Small intestine (tissue), 7 donors: ENCODE data around the gene PRDM16. TPM values are rescaled to one million over a fixed set of nuclear protein-coding genes. Genes with fewer than 3 reads are reported as not detected.

Experiments
- DNase-seq, 2 donors: peaks; one replicate each; pipeline versions ENCODE4 v3.0.0 to v3.0.0-alpha.2; 2013
- FAIRE-seq: peaks from 2 replicates; lab custom pipeline; 2012; peaks lifted over from hg19 to GRCh38; lab: Jason Lieb, UNC
- H3K27ac ChIP-seq, 3 donors: one replicate each; pipeline ENCODE4 v1.5.1; 2013; ENCODE audit warnings: low read length in 2 of 3, mild to moderate bottlenecking in 2 of 3, control low read depth in 1 of 3, inconsistent platforms in 1 of 3, low read depth in 1 of 3, moderate library complexity in 1 of 3
- H3K27me3 ChIP-seq, 3 donors: one replicate each; pipeline ENCODE4 v1.6.1; 2013; ENCODE audit warnings: low read length in 3 of 3, inconsistent platforms in 1 of 3; ENCODE audit not compliant: control insufficient read depth in 3 of 3, insufficient read depth in 3 of 3
- H3K36me3 ChIP-seq, 3 donors: one replicate each; pipeline ENCODE4 v1.6.1; 2013; ENCODE audit warnings: low read length in 3 of 3, inconsistent platforms in 1 of 3, low read depth in 1 of 3, mild to moderate bottlenecking in 1 of 3, moderate library complexity in 1 of 3; ENCODE audit not compliant: control insufficient read depth in 3 of 3, insufficient read depth in 2 of 3
- H3K4me1 ChIP-seq, 3 donors: one replicate each; pipeline ENCODE4 v1.6.1; 2013; ENCODE audit warnings: low read length in 2 of 3, inconsistent platforms in 1 of 3, low read depth in 1 of 3, mild to moderate bottlenecking in 1 of 3, moderate library complexity in 1 of 3; ENCODE audit not compliant: control insufficient read depth in 3 of 3, insufficient read depth in 2 of 3
- H3K4me3 ChIP-seq, 3 donors: one replicate each; pipeline ENCODE4 v1.5.1; 2013; ENCODE audit warnings: low read length in 3 of 3, control low read depth in 1 of 3, inconsistent platforms in 1 of 3, low read depth in 1 of 3, mild to moderate bottlenecking in 1 of 3, moderate library complexity in 1 of 3
- H3K9me3 ChIP-seq, 2 donors: one replicate each; pipeline ENCODE4 v1.6.1; 2013; ENCODE audit warnings: low read depth in 1 of 2, low read length in 1 of 2; ENCODE audit not compliant: control insufficient read depth in 2 of 2, insufficient read depth in 1 of 2
- WGBS, 3 donors: extraction: QIAGEN DNeasy Blood & Tissue Kit; methylation state at CpG; one replicate each; pipeline ENCODE4 v1.1.7; 2013; 5-methylcytosine and 5-hydroxymethylcytosine counted together
- polyA plus RNA-seq, 4 donors: library from polyadenylated mRNA; stranded (reverse) in 3 of 4; unstranded in 1 of 4; fragments of 200-250 nt in 3 of 4; fragments of 120-200 nt in 1 of 4; gene quantifications; one replicate each; pipeline versions ENCODE4 v1.2.1 to v1.2.3, GENCODE V29; 2013
- donor health status: healthy with polysubstance abuse.
- donor health status: control.
- donor health status: control.
- donor health status: Bipolar disorder and iron deficiency.
- donor health status: healthy.

PRDM16 gene
- polyA plus RNA-seq, 4 donors = 5.4 to 11.4 (median 8.2) TPM

DNA sequence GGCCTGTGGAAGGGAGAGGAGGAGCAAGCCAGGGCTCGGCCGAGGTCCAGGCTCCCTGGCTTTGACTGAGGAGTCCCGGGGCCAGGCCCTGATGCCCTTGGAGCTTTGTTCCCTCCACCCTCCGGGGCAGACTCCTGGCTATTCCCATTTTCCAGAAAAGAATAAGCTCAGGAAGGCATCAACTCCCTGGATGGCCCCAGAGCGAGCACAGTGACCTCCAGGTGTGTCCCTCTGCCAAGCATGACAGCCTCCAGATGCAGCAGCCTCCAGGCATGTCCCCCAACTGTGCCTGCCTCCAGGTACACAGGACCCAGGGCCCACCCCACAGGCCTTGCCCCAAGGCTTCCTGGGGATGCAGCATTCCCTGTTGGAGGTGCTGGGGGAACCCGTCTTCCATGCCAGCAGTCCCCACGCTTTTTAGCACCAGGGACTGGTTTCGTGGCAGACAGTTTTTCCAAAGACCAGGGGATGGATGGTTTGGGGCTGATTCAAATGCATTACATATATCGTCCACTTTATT, 369.7 kb downstream of the PRDM16 start:
- H3K27ac ChIP-seq = no peak overlapping the region
- H3K4me3 ChIP-seq = no peak overlapping the region
- WGBS, 3 donors = 47 to 78% (median 73%) methylated on average over 9 of the region's 9 CpGs
- DNase-seq (no peak), FAIRE-seq (no peak)
- H3K36me3 ChIP-seq = peaks cover 0 to 15% (median 0%) of the 10 kb centered on the region in 3 donors
- peaks cover 0 to 2% of the 10 kb centered on the region in 2 donors for H3K9me3 ChIP-seq
- H3K27me3 ChIP-seq = peaks cover 0 to 4% (median 2%) of the 10 kb centered on the region in 3 donors
- peaks cover 0 to 5% (median 0%) of the 10 kb centered on the region in 3 donors for H3K4me1 ChIP-seq

DNA sequence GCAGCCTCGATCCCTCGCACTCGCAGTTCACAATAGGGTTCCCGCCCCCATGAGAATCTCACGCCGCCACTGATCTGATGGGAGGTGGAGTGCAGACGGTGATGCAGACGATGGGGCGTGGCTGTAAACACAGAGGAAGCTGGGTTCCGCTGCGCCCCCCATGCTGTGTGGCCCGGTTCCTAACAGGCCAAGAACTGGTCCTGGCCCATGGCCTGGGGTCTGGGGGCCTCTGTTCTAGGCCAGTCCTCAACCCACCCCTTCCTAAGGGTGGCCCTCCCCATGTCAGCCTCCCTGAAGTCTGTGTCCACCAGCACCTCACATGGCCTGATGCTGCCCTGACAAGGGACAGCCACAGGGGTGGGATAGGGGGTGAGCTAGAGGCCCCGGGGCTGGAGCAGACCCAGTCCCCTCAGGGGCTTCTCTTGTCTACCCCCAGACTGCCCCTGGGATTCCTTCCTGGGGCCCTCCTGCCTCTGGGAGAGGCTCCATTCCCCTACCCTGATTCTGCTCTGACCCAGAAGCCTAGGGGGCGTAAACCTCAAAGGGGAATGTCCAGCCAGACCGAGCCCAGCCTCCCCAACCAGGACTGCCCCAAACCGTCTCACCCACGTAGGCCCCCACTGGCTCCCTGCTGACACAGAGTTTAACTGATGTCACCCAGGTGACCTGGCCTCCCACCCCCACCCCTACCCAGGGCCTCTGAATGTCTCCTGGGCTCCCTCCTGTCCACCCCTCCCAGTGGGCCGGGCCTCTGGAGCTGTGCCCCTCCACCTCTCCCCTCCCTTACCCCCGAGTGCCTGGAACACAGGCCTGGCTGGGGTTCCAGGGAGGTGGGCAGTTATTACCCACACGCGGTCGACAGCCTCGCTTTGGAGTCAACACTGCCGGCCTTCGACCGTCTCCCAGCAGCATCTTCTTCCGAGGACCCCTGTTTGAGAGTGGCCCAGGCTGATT, 370.6 kb downstream of the PRDM16 start:
- peaks cover 0 to 6% (median 2%) of the 10 kb centered on the region in 3 donors for H3K27me3 ChIP-seq
- no peak overlapping the region for H3K27ac ChIP-seq
- FAIRE-seq = no peak
- no peak overlapping the region for H3K4me3 ChIP-seq
- peaks cover 0 to 2% of the 10 kb centered on the region in 2 donors for H3K9me3 ChIP-seq
- peaks cover 0 to 5% (median 0%) of the 10 kb centered on the region in 3 donors for H3K4me1 ChIP-seq
- H3K36me3 ChIP-seq = peaks cover 0 to 9% (median 0%) of the 10 kb centered on the region in 3 donors
- no peak for DNase-seq
- 55 to 67% (median 60%) methylated on average over 27 of the region's 27 CpGs for WGBS, 3 donors

DNA sequence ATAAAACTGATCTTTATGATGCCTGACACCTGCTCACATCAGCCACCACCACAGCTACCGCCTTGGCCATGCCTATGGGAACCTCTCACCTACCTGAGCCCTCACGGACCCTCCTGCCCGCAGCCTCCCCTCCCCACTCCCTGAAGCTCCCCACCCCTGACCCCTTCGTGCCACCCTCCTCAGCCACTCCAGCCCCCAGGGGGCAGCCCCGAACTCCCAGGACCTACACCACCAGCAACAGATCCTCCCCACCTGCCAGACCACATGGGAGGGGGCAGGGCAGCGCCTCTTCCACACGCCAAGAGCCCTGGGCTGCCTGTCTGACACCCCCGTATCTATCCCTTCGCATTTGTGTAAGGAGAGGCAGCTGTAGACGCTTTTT, 371.3 kb downstream of the PRDM16 start:
- Histone ChIP-seq H3K27me3 (peaks cover 0 to 6% (median 2%) of the 10 kb centered on the region in 3 donors), H3K4me3 (no peak overlapping the region), H3K27ac (no peak overlapping the region), H3K36me3 (peaks cover 0 to 6% (median 0%) of the 10 kb centered on the region in 3 donors), H3K4me1 (peaks cover 0 to 5% (median 0%) of the 10 kb centered on the region in 3 donors), H3K9me3 (peaks cover 0 to 2% of the 10 kb centered on the region in 2 donors)
- WGBS, 3 donors = 40 to 62% (median 42%) methylated on average over 10 of the region's 10 CpGs
- no peak for FAIRE-seq
- DNase-seq = no peak

GRCh38 chr1:3440711-3441409, 371.9 kb downstream of the PRDM16 start:
- H3K36me3 ChIP-seq = peaks cover 0 to 3% (median 0%) of the 10 kb centered on the region in 3 donors
- H3K27ac ChIP-seq = no peak overlapping the region
- peaks cover 0 to 5% (median 0%) of the 10 kb centered on the region in 3 donors for H3K4me1 ChIP-seq
- no peak overlapping the region for H3K4me3 ChIP-seq
- DNase-seq (no peak), FAIRE-seq (no peak)
- peaks cover 0 to 4% of the 10 kb centered on the region in 2 donors for H3K9me3 ChIP-seq
- 64 to 66% (median 65%) methylated on average over 20 of the region's 20 CpGs for WGBS, 3 donors
- peaks cover 0 to 6% (median 2%) of the 10 kb centered on the region in 3 donors for H3K27me3 ChIP-seq

- DNase-seq = no peak
- Histone ChIP-seq H3K27ac (no peak overlapping the region), H3K4me1 (peaks cover 0 to 5% (median 0%) of the 10 kb centered on the region in 3 donors), H3K27me3 (peaks cover 0 to 6% (median 2%) of the 10 kb centered on the region in 3 donors), H3K4me3 (no peak overlapping the region), H3K36me3 (no peaks in the 10 kb centered on the region), H3K9me3 (peaks cover 0 to 4% of the 10 kb centered on the region in 2 donors)
- no peak for FAIRE-seq
- WGBS, 3 donors = 31 to 51% (median 37%) methylated on average over 8 of the region's 8 CpGs
These were observed 372.4 kb downstream of the PRDM16 start for GRCh38 chr1:3441410-3441847.

GRCh38 chr1:3441880-3442279, 372.9 kb downstream of the PRDM16 start:
- no peak for DNase-seq
- WGBS, 3 donors = 74 to 80% (median 77%) methylated on average over 8 of the region's 8 CpGs

GRCh38 chr1:3442331-3442730, 373.3 kb downstream of the PRDM16 start:
- Histone ChIP-seq H3K4me1 (peaks cover 0 to 5% (median 0%) of the 10 kb centered on the region in 3 donors), H3K9me3 (peaks cover 0 to 2% of the 10 kb centered on the region in 2 donors), H3K27me3 (peaks cover 0 to 6% (median 2%) of the 10 kb centered on the region in 3 donors), H3K27ac (no peak overlapping the region), H3K36me3 (no peaks in the 10 kb centered on the region), H3K4me3 (no peak overlapping the region)
- FAIRE-seq = no peak
- 75 to 81% (median 77%) methylated on average over 12 to 13 of the region's 13 CpGs for WGBS, 3 donors
- DNase-seq = no peak

More at GRCh38 chr1:3441880-3442279, 372.9 kb downstream of the PRDM16 start:
- Histone ChIP-seq H3K4me1 (peaks cover 0 to 5% (median 0%) of the 10 kb centered on the region in 3 donors), H3K9me3 (peaks cover 0 to 4% of the 10 kb centered on the region in 2 donors), H3K4me3 (no peak overlapping the region), H3K27me3 (peaks cover 0 to 6% (median 2%) of the 10 kb centered on the region in 3 donors), H3K36me3 (no peaks in the 10 kb centered on the region), H3K27ac (no peak overlapping the region)
- FAIRE-seq = no peak

GRCh38 chr1:3442901-3443300, 373.9 kb downstream of the PRDM16 start:
- H3K27me3 ChIP-seq = peaks cover 0 to 6% (median 2%) of the 10 kb centered on the region in 3 donors
- DNase-seq = no peak
- peaks cover 0 to 2% of the 10 kb centered on the region in 2 donors for H3K9me3 ChIP-seq
- no peak for FAIRE-seq
- no peak overlapping the region for H3K4me3 ChIP-seq
- no peak overlapping the region for H3K27ac ChIP-seq
- H3K4me1 ChIP-seq = peaks cover 0 to 5% (median 0%) of the 10 kb centered on the region in 3 donors
- 83 to 90% (median 85%) methylated on average over 12 of the region's 12 CpGs for WGBS, 3 donors
- H3K36me3 ChIP-seq = no peaks in the 10 kb centered on the region
